GM11168 (cell line): Measurements from ENCODE around the gene KEAP1.
"Not testable (repeated sequence)": the region's sequence is repeated elsewhere in the genome, so short reads cannot be mapped to it uniquely, and the experiment has no call there.

ENCODE experiments used
- in situ Hi-C: fragments of 300-500 bp; cut with MboI; formaldehyde crosslinking; loops from one replicate; pipeline ENCODE4 v1.12.0; 2022; ENCODE audit warnings: low sequenced_read_pairs; ENCODE audit not compliant: unreplicated experiment

Gene KEAP1

GRCh38 chr19:10500247-10500592 is 2.9 kb downstream of the KEAP1 start:
- in situ Hi-C loops = no loop called here

- in situ Hi-C loops = no loop called here
Measured at GRCh38 chr19:10499550-10500246, 3.5 kb downstream of the KEAP1 start.

GRCh38 chr19:10497371-10497770 is 5.8 kb downstream of the KEAP1 start:
- in situ Hi-C loops = no loop called here

- in situ Hi-C loops = no loop called here
Measured at GRCh38 chr19:10491472-10492047, 11.6 kb downstream of the KEAP1 start.

GRCh38 chr19:10486551-10486950 is 16.6 kb downstream of the KEAP1 start:
- in situ Hi-C loops = no loop called here

- in situ Hi-C loops = no loop called here
Measured at GRCh38 chr19:10478903-10479384, 24.2 kb downstream of the KEAP1 start.

- in situ Hi-C loops = no loop called here
Measured at GRCh38 chr19:10478476-10478875, 24.7 kb downstream of the KEAP1 start.

- in situ Hi-C loops = no loop called here
Measured at GRCh38 chr19:10474962-10475451, 28.1 kb downstream of the KEAP1 start.

GRCh38 chr19:10473192-10473591 is 30.0 kb downstream of the KEAP1 start:
- in situ Hi-C loops = no loop called here

- in situ Hi-C loops = no loop called here
Measured at GRCh38 chr19:10471909-10472308, 31.2 kb downstream of the KEAP1 start.

GRCh38 chr19:10468133-10468532 is 35.0 kb downstream of the KEAP1 start:
- in situ Hi-C loops = no loop called here

GRCh38 chr19:10467104-10467706 is 36.0 kb downstream of the KEAP1 start:
- in situ Hi-C loops = no loop called here

GRCh38 chr19:10464456-10464855 is 38.7 kb downstream of the KEAP1 start:
- in situ Hi-C loops = no loop called here

- in situ Hi-C loops = no loop called here
Measured at GRCh38 chr19:10462557-10462956, 40.6 kb downstream of the KEAP1 start.

- in situ Hi-C loops = not testable (repeated sequence)
Measured at GRCh38 chr19:10462042-10462441, 41.1 kb downstream of the KEAP1 start.

- in situ Hi-C loops = no loop called here
Measured at GRCh38 chr19:10461047-10461949, 41.9 kb downstream of the KEAP1 start.

GRCh38 chr19:10460714-10461046 is 42.5 kb downstream of the KEAP1 start:
- in situ Hi-C loops = no loop called here

- in situ Hi-C loops = not testable (repeated sequence)
Measured at GRCh38 chr19:10458733-10459132, 44.4 kb downstream of the KEAP1 start.

GRCh38 chr19:10454267-10454666 is 48.9 kb downstream of the KEAP1 start:
- in situ Hi-C loops = no loop called here

GRCh38 chr19:10453852-10454251 is 49.3 kb downstream of the KEAP1 start:
- in situ Hi-C loops = no loop called here
